GM21390 (cell line): ENCODE measurements around the gene RPS6KA5.
"Not testable (repeated sequence)": the region's sequence is repeated elsewhere in the genome, so short reads cannot be mapped to it uniquely, and the experiment has no call there.

Source experiments
- ATAC-seq: cut with Tn5 transposase; IDR thresholded peaks from one replicate; pipeline ENCODE4 v1.9.1; 2021; ENCODE audit not compliant: unreplicated experiment

The RPS6KA5 gene

GRCh38 chr14:90941706-90942105 lies 118.7 kb downstream of the RPS6KA5 start:
- ATAC-seq: no peak

- ATAC-seq: no peak
Measured at GRCh38 chr14:90940318-90940962, 120.0 kb downstream of the RPS6KA5 start.

GRCh38 chr14:90939252-90939795 lies 121.1 kb downstream of the RPS6KA5 start:
- ATAC-seq: not testable (repeated sequence)

- ATAC-seq: no peak
Measured at GRCh38 chr14:90938615-90939014, 121.8 kb downstream of the RPS6KA5 start.

- no peak for ATAC-seq
Measured at GRCh38 chr14:90936757-90937440, 123.5 kb downstream of the RPS6KA5 start.

- ATAC-seq: no peak
Measured at GRCh38 chr14:90924621-90925340, 135.7 kb downstream of the RPS6KA5 start.

- no peak for ATAC-seq
Measured at GRCh38 chr14:90922141-90922540, 138.3 kb downstream of the RPS6KA5 start.

GRCh38 chr14:90911121-90911520 lies 149.3 kb downstream of the RPS6KA5 start:
- ATAC-seq: no peak

GRCh38 chr14:90907178-90907577 lies 153.3 kb downstream of the RPS6KA5 start:
- ATAC-seq: no peak

GRCh38 chr14:90905531-90905930 lies 154.9 kb downstream of the RPS6KA5 start:
- peak; percentile 86 for ATAC-seq

- ATAC-seq: no peak
Measured at GRCh38 chr14:90903101-90903500, 157.3 kb downstream of the RPS6KA5 start.

- ATAC-seq: no peak
Measured at GRCh38 chr14:90900476-90901083, 159.9 kb downstream of the RPS6KA5 start.

GRCh38 chr14:90897022-90897421 lies 163.4 kb downstream of the RPS6KA5 start:
- no peak for ATAC-seq

GRCh38 chr14:90894241-90894640 lies 166.2 kb downstream of the RPS6KA5 start:
- no peak for ATAC-seq

- no peak for ATAC-seq
Measured at GRCh38 chr14:90893510-90893909, 166.9 kb downstream of the RPS6KA5 start.

GRCh38 chr14:90892970-90893369 lies 167.5 kb downstream of the RPS6KA5 start:
- ATAC-seq: no peak

GRCh38 chr14:90891326-90891725 lies 169.1 kb downstream of the RPS6KA5 start:
- ATAC-seq: no peak

GRCh38 chr14:90890322-90891020 lies 170.0 kb downstream of the RPS6KA5 start:
- no peak for ATAC-seq

GRCh38 chr14:90886297-90886815 lies 174.1 kb downstream of the RPS6KA5 start:
- no peak for ATAC-seq

GRCh38 chr14:90883782-90884181 lies 176.7 kb downstream of the RPS6KA5 start:
- no peak for ATAC-seq
